Superior temporal gyrus (tissue), 1 donor: Measurements from ENCODE around the gene ZNF331.

Experiments used
- DNase-seq: peaks from one replicate; pipeline ENCODE4 v3.0.0-alpha.2; 2016; ENCODE audit errors: extremely low spot score

The ZNF331 gene

GRCh38 chr19:53626976-53627375, 89.0 kb downstream of the ZNF331 start:
- no peak for DNase-seq
